HG03103 (cell line): ENCODE data around the gene KIF27.
A peak's percentile ranks its signal among the peaks of the same experiment; 100 is the strongest.
"Not testable (repeated sequence)": the region's sequence is repeated elsewhere in the genome, so short reads cannot be mapped to it uniquely, and the experiment has no call there.

Experiments used
- ATAC-seq: cut with Tn5 transposase; IDR thresholded peaks from one replicate; pipeline ENCODE4 v1.9.1; 2021; ENCODE audit warnings: low read depth; ENCODE audit not compliant: unreplicated experiment

The KIF27 gene

GRCh38 chr9:83920927-83921707 lies at the start of gene KIF27:
TSS of gene KIF27 (minus strand) at chr9:83921432. CDS start at chr9:83915591, 5,841 bp downstream.
- ATAC-seq: peak; percentile 87

- ATAC-seq: no peak
These were observed 48.4 kb upstream of the KIF27 start for GRCh38 chr9:83969602-83970001.

- ATAC-seq: no peak
These were observed 45.8 kb upstream of the KIF27 start for GRCh38 chr9:83967073-83967472.

- ATAC-seq: no peak
These were observed 45.0 kb upstream of the KIF27 start for GRCh38 chr9:83966209-83966582.

- ATAC-seq: no peak
These were observed 44.3 kb upstream of the KIF27 start for GRCh38 chr9:83965350-83966208.

- no peak for ATAC-seq
These were observed 43.7 kb upstream of the KIF27 start for GRCh38 chr9:83964973-83965349.

- ATAC-seq: no peak
These were observed 40.9 kb upstream of the KIF27 start for GRCh38 chr9:83962165-83962564.

- ATAC-seq: no peak
These were observed 39.8 kb upstream of the KIF27 start for GRCh38 chr9:83960991-83961390.

- ATAC-seq: no peak
These were observed 37.8 kb upstream of the KIF27 start for GRCh38 chr9:83959061-83959460.

- ATAC-seq: no peak
These were observed 35.9 kb upstream of the KIF27 start for GRCh38 chr9:83957248-83957513.

- ATAC-seq: peak; percentile 65
These were observed 35.4 kb upstream of the KIF27 start for GRCh38 chr9:83956436-83957247.

GRCh38 chr9:83956086-83956435 lies 34.8 kb upstream of the KIF27 start:
- ATAC-seq: peak; percentile 50

- ATAC-seq: not testable (repeated sequence)
These were observed 26.9 kb upstream of the KIF27 start for GRCh38 chr9:83948096-83948495.

GRCh38 chr9:83940590-83941303 lies 19.5 kb upstream of the KIF27 start:
- no peak for ATAC-seq

- ATAC-seq: no peak
These were observed 16.7 kb upstream of the KIF27 start for GRCh38 chr9:83937861-83938455.

- ATAC-seq: no peak
These were observed 15.3 kb upstream of the KIF27 start for GRCh38 chr9:83936523-83936922.

- no peak for ATAC-seq
These were observed 14.2 kb upstream of the KIF27 start for GRCh38 chr9:83935276-83935935.

GRCh38 chr9:83934569-83935275 lies 13.5 kb upstream of the KIF27 start:
- ATAC-seq: no peak

GRCh38 chr9:83933790-83934189 lies 12.6 kb upstream of the KIF27 start:
- ATAC-seq: no peak
